ENCODE results near the gene CYRIA.

- TF ChIP-seq POLR2AphosphoS5 (IDR thresholded peaks at IDR 0.05) = no peak
- no peak for TF ChIP-seq POLR2A (IDR thresholded peaks at IDR 0.05)
- TF ChIP-seq CTCF (IDR thresholded peaks at IDR 0.05) = no peak
These were observed 11.8 kb downstream of the CYRIA start for GRCh38 chr2:16653799-16654198.

Measured in breast epithelium (tissue), 3 donors.